GM23248 (cell line): Measurements from ENCODE around the gene SH3RF3. TPM values are rescaled to one million over a fixed set of nuclear protein-coding genes. Genes with fewer than 3 reads are reported as not detected.

ENCODE experiments used
- DNase-seq: peaks from one replicate; pipeline ENCODE4 v3.0.0-alpha.2; 2015
- H2AFZ ChIP-seq: fragments of 200-600 bp; sonication (generic); 2 replicates; pipeline ENCODE4 v1.6.1; 2016; ENCODE audit warnings: antibody characterized with exemption
- H3F3A ChIP-seq: fragments of 200-600 bp; sonication (generic); 2 replicates; pipeline ENCODE4 v1.6.1; 2016; ENCODE audit warnings: mild to moderate bottlenecking, antibody characterized with exemption, mixed run types; ENCODE audit not compliant: insufficient read depth
- H3K27ac ChIP-seq: fragments of 200-600 bp; sonication (generic); 2 replicates; pipeline ENCODE4 v1.5.1; 2016; ENCODE audit warnings: mild to moderate bottlenecking
- H3K27me3 ChIP-seq: fragments of 200-600 bp; sonication (generic); replicated peaks from 2 replicates; pipeline ENCODE4 v1.6.1; 2016; ENCODE audit warnings: mild to moderate bottlenecking; ENCODE audit not compliant: insufficient read depth
- H3K36me3 ChIP-seq: fragments of 200-600 bp; sonication (generic); 2 replicates; pipeline ENCODE4 v1.6.1; 2016; ENCODE audit warnings: low read depth, mild to moderate bottlenecking
- H3K4me1 ChIP-seq: fragments of 200-600 bp; sonication (generic); 2 replicates; pipeline ENCODE4 v1.6.1; 2016; ENCODE audit warnings: mild to moderate bottlenecking; ENCODE audit not compliant: insufficient read depth
- H3K4me2 ChIP-seq: fragments of 200-600 bp; sonication (generic); one replicate; pipeline ENCODE4 v1.6.1; 2016; ENCODE audit warnings: mild to moderate bottlenecking; ENCODE audit not compliant: unreplicated experiment
- H3K4me3 ChIP-seq: fragments of 200-600 bp; sonication (generic); 2 replicates; pipeline ENCODE4 v1.5.1; 2016; ENCODE audit warnings: mild to moderate bottlenecking
- H3K79me2 ChIP-seq: fragments of 200-600 bp; sonication (generic); 2 replicates; pipeline ENCODE4 v1.6.1; 2016; ENCODE audit warnings: mild to moderate bottlenecking; ENCODE audit not compliant: insufficient read depth
- H3K9ac ChIP-seq: fragments of 200-600 bp; sonication (generic); 2 replicates; pipeline ENCODE4 v1.6.1; 2016; ENCODE audit warnings: mild to moderate bottlenecking
- H3K9me2 ChIP-seq: fragments of 200-600 bp; sonication (generic); 2 replicates; pipeline ENCODE4 v1.6.1; 2016; ENCODE audit warnings: mixed run types, mild to moderate bottlenecking, moderate library complexity; ENCODE audit not compliant: insufficient read depth
- H3K9me3 ChIP-seq: fragments of 200-600 bp; sonication (generic); one replicate; pipeline ENCODE4 v1.6.1; 2017; ENCODE audit warnings: low read depth
- H4K20me1 ChIP-seq: fragments of 200-600 bp; sonication (generic); 2 replicates; pipeline ENCODE4 v1.6.0; 2016; ENCODE audit not compliant: insufficient read depth
- EZH2 ChIP-seq: fragments of 200-600 bp; sonication (generic); IDR thresholded peaks from 2 replicates; pipeline ENCODE4 v1.6.1; 2018; ENCODE audit warnings: antibody characterized with exemption, mild to moderate bottlenecking; ENCODE audit not compliant: insufficient read depth, poor library complexity, severe bottlenecking
- EZH2phosphoT487 ChIP-seq: fragments of 200-600 bp; sonication (generic); IDR thresholded peaks from 2 replicates; pipeline ENCODE4 v1.6.1; 2018; ENCODE audit warnings: antibody characterized with exemption, moderate library complexity, mild to moderate bottlenecking, low read depth; ENCODE audit not compliant: insufficient read depth
- WGBS, 2 experiments: methylation state at CpG; one replicate each; pipeline ENCODE4 v1.1.6; 2015 to 2017; ENCODE audit warnings: low lambda C conversion rate in 2 of 2, low coverage in 1 of 2; ENCODE audit errors: missing lambda C conversion rate in 2 of 2; 5-methylcytosine and 5-hydroxymethylcytosine counted together
- in situ Hi-C: fragments of 300-500 bp; cut with MboI; formaldehyde crosslinking; loops from 2 replicates; pipeline ENCODE4 v1.15.0; 2020
- polyA plus RNA-seq: library from polyadenylated mRNA; unstranded; fragments of >200 nt; fragmentation: Nextera tagmentation; extraction: Ambion mirVana; gene quantifications from 2 replicates; pipeline ENCODE4 v1.2.1, GENCODE V29; 2016
- total RNA-seq: library from RNA; depleted of rRNA; stranded (reverse); fragments of >200 nt; shearing (Covaris generic); gene quantifications from 2 replicates; pipeline ENCODE4 v1.2.3, GENCODE V29; 2014

Gene SH3RF3
- total and polyA plus RNA-seq, 2 experiments from 2014 or later = 1.5 to 5.2 TPM

DNA sequence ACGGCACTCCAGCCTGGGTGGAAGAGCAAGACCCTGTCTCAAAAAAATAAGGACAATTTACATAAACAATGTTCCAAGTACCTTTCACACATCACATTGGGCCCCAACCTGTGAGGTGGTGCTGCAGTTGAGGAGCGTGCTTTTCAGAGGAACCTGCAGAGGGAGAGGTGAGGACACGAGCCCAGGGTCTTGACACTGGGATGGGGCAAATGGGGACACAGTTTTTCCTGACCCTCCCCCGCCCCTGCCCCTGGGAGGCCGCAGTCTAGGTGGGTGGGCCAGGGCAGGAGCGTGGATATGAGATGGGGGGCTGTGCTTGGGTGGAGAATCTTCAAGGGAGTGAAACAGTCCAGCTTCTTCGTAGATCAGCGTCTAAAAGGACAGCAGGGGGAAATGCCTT is 371.9 kb downstream of the SH3RF3 start:
- no peaks in the 10 kb centered on the region for H3K9me3 ChIP-seq
- in situ Hi-C loops = loop anchor here (10.0 kb wide), 2 partner anchors 376 to 576 kb away; partner anchors contain the start of gene SH3RF3
- no peaks in the 10 kb centered on the region for H4K20me1 ChIP-seq
- H3K9me2 ChIP-seq = no peaks in the 10 kb centered on the region
- H3K4me2 ChIP-seq = no peak overlapping the region
- no peak overlapping the region for H3K27ac ChIP-seq
- 90 to 96% methylated on average over 8 of the region's 8 CpGs for WGBS, 2 experiments
- DNase-seq = no peak
- H3K4me1 ChIP-seq = peaks cover 16% of the 10 kb centered on the region
- peaks cover 15% of the 10 kb centered on the region for H3F3A ChIP-seq
- H3K36me3 ChIP-seq = no peaks in the 10 kb centered on the region
- no peak overlapping the region for H2AFZ ChIP-seq
- H3K27me3 ChIP-seq = no peaks in the 10 kb centered on the region
- no peaks in the 10 kb centered on the region for H3K79me2 ChIP-seq
- no peak overlapping the region for H3K4me3 ChIP-seq
- H3K9ac ChIP-seq = no peak overlapping the region
- TF ChIP-seq EZH2phosphoT487 = no peak
- no peak for TF ChIP-seq EZH2

DNA sequence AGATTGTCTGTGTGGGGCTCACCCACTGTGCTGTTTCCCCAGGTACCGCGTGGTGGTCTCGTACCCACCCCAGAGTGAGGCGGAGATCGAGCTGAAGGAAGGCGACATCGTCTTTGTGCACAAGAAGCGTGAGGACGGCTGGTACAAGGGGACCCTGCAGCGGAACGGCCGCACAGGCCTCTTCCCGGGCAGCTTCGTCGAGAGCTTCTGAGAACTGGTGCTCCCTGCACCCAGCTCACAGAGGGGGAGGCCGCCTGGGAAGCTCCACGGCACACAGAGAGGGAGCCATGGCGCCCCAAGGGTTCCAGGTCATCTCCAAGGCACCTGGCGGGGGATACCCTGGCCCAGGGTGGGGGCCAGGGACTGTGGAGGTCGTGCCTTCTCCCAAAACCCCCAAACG is 372.5 kb downstream of the SH3RF3 start:
- Histone ChIP-seq H3K27me3 (no peaks in the 10 kb centered on the region), H3K9me2 (no peaks in the 10 kb centered on the region), H3K79me2 (no peaks in the 10 kb centered on the region), H3K4me2 (no peak overlapping the region), H3K4me3 (no peak overlapping the region), H3K9ac (no peak overlapping the region), H3K36me3 (no peaks in the 10 kb centered on the region), H3K4me1 (peaks cover 16% of the 10 kb centered on the region), H2AFZ (no peak overlapping the region), H3K27ac (no peak overlapping the region), H3F3A (peaks cover 14% of the 10 kb centered on the region), H3K9me3 (no peaks in the 10 kb centered on the region), H4K20me1 (no peaks in the 10 kb centered on the region)
- 95 to 99% methylated on average over 17 to 21 of the region's 21 CpGs for WGBS, 2 experiments
- DNase-seq = no peak
- TF ChIP-seq EZH2phosphoT487 (no peak), EZH2 (no peak)
- in situ Hi-C loops = loop anchor here (10.0 kb wide), 2 partner anchors 377 to 577 kb away; partner anchors contain the start of gene SH3RF3

DNA sequence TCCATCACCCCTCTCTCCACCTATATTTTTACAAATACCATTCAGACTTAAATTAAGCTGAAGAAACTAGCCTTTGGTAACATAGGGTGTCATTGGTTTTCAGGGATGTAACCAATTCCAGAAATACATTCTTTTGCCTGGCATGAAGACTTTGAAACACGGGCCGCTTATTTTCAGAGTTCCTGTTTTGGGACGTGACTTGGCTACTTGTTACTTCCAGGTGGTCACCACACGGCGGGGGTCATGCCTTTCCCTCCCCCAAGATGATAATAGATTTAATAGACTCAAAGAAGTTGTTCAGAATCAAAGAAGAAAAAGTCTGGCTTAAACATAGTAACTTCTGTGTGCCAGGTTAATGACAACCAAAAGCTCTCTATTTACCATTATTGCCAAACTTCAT is 374.2 kb downstream of the SH3RF3 start:
- Histone ChIP-seq H2AFZ (no peak overlapping the region), H3K27ac (no peak overlapping the region), H4K20me1 (no peaks in the 10 kb centered on the region), H3K36me3 (no peaks in the 10 kb centered on the region), H3K4me2 (no peak overlapping the region), H3F3A (no peaks in the 10 kb centered on the region), H3K4me1 (0 out of 2 replicates have a peak, but pooled peaks cover 2% of the 10 kb centered on the region), H3K79me2 (no peaks in the 10 kb centered on the region), H3K4me3 (no peak overlapping the region), H3K27me3 (no peaks in the 10 kb centered on the region), H3K9ac (no peak overlapping the region), H3K9me2 (no peaks in the 10 kb centered on the region), H3K9me3 (no peaks in the 10 kb centered on the region)
- in situ Hi-C loops = loop anchor here (10.0 kb wide), 2 partner anchors 378 to 578 kb away; partner anchors contain the start of gene SH3RF3
- 86 to 87% methylated on average over 5 of the region's 5 CpGs for WGBS, 2 experiments
- no peak for DNase-seq
- TF ChIP-seq EZH2 = no peak
- no peak for TF ChIP-seq EZH2phosphoT487

DNA sequence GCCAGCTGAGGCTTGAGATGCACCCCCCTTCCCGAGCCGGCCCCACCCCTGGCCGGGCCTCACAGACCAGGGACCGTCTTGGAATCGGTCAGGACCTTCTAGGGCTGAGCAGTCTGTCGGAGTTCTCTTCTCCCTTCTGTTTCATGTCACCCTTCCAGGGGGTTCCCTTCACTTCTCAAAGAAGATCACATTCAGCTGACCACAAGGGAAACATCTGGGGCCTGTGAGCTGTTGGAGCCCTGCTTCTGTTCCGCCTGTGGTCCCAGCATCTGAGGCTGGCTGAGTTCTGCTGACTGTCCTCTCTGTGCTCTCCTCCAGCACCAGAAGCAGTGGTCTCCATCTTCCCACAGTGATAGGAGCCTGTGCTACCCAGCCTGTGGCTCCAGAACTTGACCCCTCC is 378.2 kb downstream of the SH3RF3 start:
- WGBS, 2 experiments = 89 to 92% methylated on average over 7 of the region's 7 CpGs
- TF ChIP-seq EZH2phosphoT487 = no peak
- no peak for TF ChIP-seq EZH2

DNA sequence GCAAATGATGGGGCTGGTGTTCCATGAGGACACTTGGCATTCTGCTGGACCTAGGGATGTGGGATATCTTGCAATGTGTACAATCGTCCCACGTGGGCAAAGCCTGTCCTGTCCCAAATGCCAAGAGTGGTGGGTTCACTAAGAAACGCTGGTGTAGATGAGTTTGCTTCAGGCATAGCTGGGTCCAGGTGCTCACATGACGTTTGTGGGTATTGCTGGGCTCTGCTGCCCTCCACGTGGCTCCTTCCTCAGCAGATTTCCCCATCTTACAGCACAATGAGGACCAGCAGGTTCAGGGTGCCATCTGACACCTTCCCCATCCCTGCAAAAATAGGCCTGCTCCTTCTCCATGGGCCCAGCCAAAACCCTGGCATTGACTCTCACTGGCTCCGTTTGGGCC is 378.8 kb downstream of the SH3RF3 start:
- H3K36me3 ChIP-seq = no peaks in the 10 kb centered on the region
- no peak overlapping the region for H2AFZ ChIP-seq
- no peak overlapping the region for H3K27ac ChIP-seq
- H3K4me2 ChIP-seq = no peak overlapping the region
- no peaks in the 10 kb centered on the region for H3K4me1 ChIP-seq
- no peaks in the 10 kb centered on the region for H3F3A ChIP-seq
- no peak for DNase-seq
- no peak for TF ChIP-seq EZH2phosphoT487
- no peak overlapping the region for H3K9ac ChIP-seq
- no peaks in the 10 kb centered on the region for H3K27me3 ChIP-seq
- no peaks in the 10 kb centered on the region for H3K9me2 ChIP-seq
- 68 to 69% methylated on average over 6 of the region's 6 CpGs for WGBS, 2 experiments
- no peaks in the 10 kb centered on the region for H3K9me3 ChIP-seq
- in situ Hi-C loops = loop anchor here (10.0 kb wide), 2 partner anchors 383 to 583 kb away; partner anchors contain the start of gene SH3RF3
- no peaks in the 10 kb centered on the region for H4K20me1 ChIP-seq
- H3K4me3 ChIP-seq = no peak overlapping the region
- H3K79me2 ChIP-seq = no peaks in the 10 kb centered on the region

More for the DNA sequence above, 378.2 kb downstream of the SH3RF3 start:
- H2AFZ ChIP-seq = no peak overlapping the region
- H3K27me3 ChIP-seq = no peaks in the 10 kb centered on the region
- H3K36me3 ChIP-seq = no peaks in the 10 kb centered on the region
- DNase-seq = no peak
- in situ Hi-C loops = loop anchor here (10.0 kb wide), 2 partner anchors 382 to 582 kb away; partner anchors contain the start of gene SH3RF3
- no peak overlapping the region for H3K27ac ChIP-seq
- no peaks in the 10 kb centered on the region for H3F3A ChIP-seq
- no peaks in the 10 kb centered on the region for H3K9me2 ChIP-seq
- no peak overlapping the region for H3K4me3 ChIP-seq
- H4K20me1 ChIP-seq = no peaks in the 10 kb centered on the region
- no peaks in the 10 kb centered on the region for H3K9me3 ChIP-seq
- H3K79me2 ChIP-seq = no peaks in the 10 kb centered on the region
- H3K9ac ChIP-seq = no peak overlapping the region
- no peaks in the 10 kb centered on the region for H3K4me1 ChIP-seq
- H3K4me2 ChIP-seq = no peak overlapping the region
